Mesenteric fat pad (tissue), 1 donor: ENCODE results near the gene SPRR2A. TPM values are rescaled to one million over a fixed set of nuclear protein-coding genes. Genes with fewer than 3 reads are reported as not detected.
"Not testable (repeated sequence)": the region's sequence is repeated elsewhere in the genome, so short reads cannot be mapped to it uniquely, and the experiment has no call there.

ENCODE experiments used
- DNase-seq: peaks from one replicate; pipeline ENCODE4 v3.0.0-alpha.2; 2020; ENCODE audit warnings: low spot score
- long read RNA-seq: library from polyadenylated mRNA; unstranded; transcript quantifications from one replicate; pipeline ENCODE4 v2.0.0, GENCODE V29; 2020
- total RNA-seq: library from RNA; stranded (reverse); fragmentation: NEBNext Ultra II Directional; extraction: Animal tissue kit (Norgen Biotek cat#: 25700); gene quantifications from one replicate; pipeline ENCODE4 v1.2.1, GENCODE V29; 2021
- donor health status: DM: yes; HTN: yes; CAD: no.

The SPRR2A gene
- not detected for total RNA-seq
- long read RNA-seq = 0 reads

DNA sequence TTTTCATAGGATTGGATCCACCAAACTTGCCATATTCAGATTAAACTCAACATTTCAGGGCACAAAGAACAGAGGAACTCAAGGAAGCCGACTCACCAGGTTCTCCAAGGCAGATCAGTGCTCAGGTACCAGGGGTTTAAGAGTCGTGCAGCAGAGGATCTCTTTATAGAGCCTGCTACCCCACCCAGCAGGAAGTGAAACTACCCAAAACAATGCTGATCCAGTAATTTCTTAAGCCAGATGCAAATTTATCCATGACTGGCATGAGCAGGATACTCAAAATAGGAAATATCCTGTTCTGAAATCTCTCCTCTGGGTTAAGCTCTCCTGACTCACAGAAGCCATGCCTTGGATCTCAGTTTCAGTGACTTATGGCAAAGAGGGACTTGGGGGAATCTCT is at the start of gene SPRR2A:
TSS of gene SPRR2A (minus strand) at position 138 of the 400 bp plus-strand sequence. CDS start 777 bp downstream, outside the sequence.
- no peak for DNase-seq

DNA sequence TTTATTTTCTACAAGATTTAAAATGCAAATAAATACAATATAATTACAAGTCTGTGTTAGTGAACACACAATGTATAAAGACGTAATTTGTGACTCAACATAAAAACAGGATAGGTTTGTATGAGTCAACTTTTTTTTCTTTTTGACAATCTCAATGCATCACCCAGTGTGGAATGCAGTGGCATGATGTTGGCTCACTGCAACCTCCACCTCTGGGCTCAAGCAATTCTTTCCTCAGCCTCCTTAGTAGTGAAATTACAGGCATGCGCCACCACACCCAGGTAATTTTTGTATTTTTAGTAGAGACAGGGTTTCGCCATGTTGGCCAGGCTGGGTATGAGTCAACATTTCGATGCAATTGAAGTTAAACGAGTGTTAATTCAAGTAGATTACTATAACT is 42.9 kb upstream of the SPRR2A start:
- no peak for DNase-seq

DNA sequence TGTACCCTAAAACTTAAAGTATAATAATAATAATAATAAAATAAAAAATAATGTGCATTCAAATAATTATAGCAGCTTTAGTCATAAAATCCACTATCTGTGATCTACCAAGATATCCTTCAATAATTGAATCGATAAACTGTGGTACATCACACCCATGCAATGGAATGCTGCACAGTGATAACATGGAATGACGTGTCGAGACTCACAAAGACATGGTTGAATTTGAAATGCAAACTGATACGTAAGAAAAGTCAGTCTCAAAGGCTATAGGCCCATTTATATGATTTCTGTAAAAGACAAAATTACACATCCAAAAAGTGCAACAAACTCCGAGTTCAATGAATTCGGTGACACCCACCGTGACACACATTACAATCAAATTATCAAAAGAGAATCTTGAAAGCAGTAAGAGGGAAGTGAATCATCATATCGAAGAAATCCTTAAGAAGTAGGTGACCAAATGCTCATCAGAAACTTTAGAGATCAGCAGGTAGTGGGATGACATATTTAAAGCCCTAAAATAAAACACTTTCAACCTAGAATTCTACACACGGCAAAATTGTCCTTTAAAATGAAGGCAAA is 42.2 kb upstream of the SPRR2A start:
- DNase-seq = no peak

DNA sequence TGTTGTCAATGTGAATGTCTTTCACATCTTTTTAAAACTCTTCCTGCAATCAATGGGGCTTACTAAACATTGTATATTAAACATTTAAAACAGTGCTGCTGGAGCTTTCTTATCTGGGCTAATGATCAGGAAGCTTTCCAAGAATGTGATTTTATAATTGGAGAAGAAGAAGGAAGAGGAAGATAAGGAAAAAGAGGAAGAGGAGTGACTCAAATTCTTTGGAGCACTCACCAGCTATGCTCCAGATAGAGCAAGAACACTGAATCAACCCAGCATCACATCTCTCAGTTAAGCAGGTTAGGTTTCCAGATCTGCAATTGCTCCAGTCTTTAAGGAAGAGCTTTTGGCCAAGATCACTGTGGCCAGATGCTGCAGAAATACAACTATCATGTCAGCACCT is 38.5 kb upstream of the SPRR2A start:
- no peak for DNase-seq

DNA sequence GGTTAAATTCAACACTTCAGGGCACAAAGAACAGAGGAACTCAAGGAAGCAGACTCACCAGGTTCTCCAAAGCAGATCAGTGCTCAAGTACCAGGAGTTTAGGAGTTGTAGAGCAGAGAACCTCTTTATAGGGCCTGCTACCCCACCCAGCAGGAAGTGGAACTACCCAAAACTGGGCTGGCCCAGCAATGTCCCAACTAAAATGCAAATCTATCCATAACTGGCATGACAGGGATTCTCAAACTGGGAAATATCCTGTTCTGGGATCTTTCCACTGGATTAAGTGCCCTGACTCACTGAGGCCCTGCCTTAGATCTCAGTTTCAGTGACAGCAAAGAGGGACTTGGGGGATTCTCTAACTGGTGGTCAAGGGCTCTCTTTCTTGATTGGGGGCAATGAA is 37.1 kb upstream of the SPRR2A start, which contains the start of gene SPRR2E:
TSS of gene SPRR2E (minus strand) at position 101 of the 400 bp plus-strand sequence. CDS start 775 bp downstream, outside the sequence.
- no peak for DNase-seq

DNA sequence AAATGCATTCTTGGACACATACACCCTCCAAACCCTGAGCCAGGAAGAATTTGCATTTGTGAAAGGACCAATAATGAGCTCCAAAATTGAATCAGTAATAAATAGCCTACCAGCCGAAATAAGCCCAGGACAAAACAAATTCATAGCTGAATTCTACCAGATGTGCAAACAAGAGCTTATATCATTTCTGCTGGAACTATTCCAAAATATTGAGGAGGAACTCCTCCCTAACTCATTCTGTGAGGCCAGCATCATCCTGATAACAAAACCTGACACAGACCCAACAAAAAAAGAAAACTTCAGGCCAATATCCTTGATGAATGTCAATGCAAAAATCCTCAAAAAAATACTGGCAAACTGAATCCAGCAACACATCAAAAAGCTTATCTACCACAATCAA is 30.3 kb upstream of the SPRR2A start:
- no peak for DNase-seq

DNA sequence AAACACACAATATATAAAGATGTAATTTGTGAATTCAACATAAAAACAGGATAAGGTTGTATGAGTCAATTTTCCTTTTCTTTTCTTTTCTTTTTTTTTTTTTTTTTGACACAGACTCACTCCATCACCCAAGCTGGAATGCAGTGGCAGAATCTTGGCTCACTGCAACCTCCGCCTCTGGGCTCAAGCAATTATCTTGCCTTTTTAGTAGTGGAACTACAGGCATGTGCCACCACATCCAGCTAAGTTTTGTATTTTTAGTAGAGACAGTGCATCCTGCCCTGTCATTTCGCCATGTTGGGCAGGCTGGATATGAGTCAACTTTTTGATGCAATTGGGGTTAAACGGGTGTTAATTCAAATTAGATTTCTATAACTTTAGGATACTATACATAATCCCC is 24.4 kb upstream of the SPRR2A start:
- no peak for DNase-seq

DNA sequence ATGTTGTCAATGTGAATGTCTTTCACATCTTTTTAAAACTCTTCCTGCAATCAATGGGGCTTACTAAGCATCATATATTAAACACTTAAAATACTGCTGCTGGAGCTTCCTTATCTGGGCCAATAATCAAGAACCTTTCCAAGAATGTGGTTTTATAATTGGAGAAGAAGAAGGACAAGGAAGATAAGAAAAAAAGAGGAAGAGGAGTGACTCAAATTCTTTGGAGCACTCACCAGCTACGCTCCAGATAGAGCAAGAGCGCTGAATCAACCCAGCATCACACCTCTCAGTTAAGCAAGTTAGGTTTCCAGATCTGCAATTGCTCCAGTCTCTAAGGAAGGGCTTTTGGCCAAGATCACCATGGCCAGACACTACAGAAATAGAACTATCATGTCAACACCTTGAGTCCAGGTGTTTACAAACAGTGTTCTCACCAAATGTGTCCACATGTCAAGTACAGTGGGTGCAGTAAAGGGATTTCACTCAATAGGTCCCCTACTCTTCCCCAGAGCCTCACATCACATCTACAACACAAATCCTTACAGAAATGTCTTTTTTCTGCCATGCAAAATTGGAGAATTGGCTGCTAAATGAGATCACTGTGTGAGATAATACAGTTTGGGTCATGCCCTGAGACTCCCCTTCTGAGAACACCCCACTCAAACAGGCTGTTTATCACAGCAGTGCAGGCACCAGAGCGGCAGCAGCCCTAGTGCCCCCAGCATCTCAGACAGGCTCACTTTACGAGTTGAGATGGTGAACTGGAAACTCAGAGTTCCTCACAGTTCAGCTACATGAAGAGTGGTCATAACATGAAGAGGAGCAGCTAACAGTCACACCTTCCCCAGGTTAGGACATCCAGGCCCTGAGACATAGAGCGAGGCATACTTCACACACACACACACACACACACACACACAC is 15.8 kb upstream of the SPRR2A start:
- DNase-seq = no peak

DNA sequence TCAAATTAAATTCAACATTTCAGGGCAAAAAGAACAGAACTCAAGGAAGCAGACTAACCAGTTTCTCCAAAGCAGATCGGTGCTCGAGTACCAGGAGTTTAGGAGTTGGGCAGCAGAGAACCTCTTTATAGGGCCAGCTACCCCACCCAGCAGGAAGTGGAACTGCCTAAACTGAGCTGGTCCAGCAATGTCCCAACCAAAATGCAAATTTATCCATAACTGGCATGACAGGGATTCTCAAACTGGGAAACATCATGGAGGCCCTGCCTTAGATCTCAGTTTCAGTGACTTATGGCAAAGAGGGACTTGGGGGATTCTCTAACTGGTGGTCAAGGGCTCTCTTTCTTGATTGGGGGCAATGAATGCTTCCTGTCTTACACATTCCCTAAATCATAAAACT is 14.2 kb upstream of the SPRR2A start, which contains the start of gene SPRR2B:
TSS of gene SPRR2B (minus strand) at position 101 of the 400 bp plus-strand sequence. CDS start 772 bp downstream, outside the sequence.
- no peak for DNase-seq

DNA sequence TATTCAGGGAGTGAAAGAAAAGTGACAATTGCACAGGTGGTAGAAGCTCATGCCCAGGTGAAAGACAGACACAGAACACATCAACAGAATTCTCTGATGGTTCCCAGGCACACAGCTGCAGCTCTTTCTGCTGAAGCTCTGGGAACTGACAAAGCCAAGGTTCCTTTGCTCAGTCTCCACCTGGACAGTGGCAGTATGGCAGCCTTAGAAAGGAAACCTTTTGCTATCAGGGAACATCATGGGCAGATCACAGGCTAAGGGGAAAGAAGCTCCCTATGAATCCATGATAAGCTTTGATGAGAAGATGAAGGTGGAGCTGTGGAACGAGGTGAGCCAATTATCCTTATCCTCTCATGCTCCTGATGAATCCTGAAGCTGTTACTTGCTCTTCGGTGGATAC is 12.9 kb upstream of the SPRR2A start:
- no peak for DNase-seq

DNA sequence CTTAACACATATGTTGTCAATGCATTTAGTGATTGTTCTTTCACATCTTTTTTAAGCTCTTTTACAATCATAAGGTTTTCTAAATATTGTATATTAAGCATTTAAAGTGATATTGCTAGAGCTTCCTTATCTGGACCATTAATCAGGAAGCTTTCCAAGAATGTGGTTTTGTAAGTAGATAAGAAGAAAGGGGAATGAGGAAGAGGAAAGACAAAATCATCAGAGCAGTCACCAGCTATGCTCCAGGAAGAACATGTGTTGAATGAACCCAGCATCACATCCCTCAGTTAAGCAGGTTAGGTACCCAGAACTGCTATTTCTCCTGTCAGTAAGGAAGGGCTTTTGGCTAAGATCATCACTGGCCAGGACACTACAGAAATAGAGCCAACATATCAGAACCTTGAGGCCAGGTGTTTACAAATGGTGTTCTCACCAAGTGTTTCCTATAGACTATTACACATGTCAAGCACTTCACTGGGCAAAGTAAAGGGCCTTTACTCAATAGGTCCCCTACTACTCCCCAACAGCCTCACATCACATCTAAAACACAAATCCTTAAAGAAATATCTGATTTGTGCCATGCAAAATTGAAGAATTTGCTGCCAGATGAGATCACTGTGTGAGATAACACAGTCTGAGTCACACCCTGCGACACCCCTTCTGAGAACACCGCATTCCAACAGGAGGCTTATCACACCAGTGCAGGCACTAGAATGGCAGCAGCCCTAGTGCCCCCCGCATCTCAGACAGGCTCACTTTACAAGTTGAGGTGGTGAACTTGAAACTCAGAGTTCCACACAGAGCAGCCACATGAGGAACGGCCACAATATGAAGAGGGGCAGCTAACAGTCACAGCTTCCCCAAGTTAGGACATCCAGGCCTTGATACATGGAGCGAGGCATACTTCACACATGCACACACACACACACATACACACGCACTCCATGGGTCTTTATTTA is 1.8 kb upstream of the SPRR2A start:
- no peak for DNase-seq

DNA sequence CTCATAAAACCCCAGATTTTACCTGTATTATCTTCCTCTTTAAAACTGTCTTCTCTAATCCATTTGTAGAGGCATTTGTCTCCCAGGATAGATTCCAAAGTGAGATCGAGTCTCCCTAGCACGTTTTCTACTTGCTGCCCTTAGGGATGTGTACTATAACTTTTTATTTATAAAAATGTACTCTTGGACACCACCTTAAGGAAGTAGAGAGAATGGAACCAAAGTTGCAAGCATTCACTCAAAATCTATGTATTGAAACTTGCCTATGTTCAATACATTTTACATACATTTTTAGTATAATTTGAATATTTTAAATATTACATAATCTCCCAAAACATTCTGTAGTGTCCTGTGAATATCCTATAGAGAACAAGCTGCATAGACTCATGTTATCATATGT is 842 bp upstream of the SPRR2A start:
- no peak for DNase-seq

DNA sequence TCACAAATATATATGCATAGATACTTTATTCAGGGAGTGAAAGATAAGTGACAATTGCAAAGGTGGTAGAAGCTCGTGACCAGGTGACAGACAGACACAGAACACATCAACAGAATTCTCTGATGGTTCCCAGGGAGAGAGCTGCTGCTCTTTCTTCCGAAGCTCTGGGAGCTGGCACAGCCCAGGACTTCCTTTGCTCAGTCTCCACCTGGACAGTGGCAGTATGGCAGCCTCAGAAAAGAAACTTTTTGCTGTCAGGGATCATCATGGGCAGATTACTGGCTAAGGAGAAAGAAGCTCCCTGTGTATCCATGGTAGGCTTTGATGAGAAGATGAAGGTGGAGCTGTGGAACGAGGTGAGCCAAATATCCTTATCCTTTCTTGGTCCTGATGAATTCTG is 1.2 kb downstream of the SPRR2A start:
- DNase-seq = not testable (repeated sequence)

DNA sequence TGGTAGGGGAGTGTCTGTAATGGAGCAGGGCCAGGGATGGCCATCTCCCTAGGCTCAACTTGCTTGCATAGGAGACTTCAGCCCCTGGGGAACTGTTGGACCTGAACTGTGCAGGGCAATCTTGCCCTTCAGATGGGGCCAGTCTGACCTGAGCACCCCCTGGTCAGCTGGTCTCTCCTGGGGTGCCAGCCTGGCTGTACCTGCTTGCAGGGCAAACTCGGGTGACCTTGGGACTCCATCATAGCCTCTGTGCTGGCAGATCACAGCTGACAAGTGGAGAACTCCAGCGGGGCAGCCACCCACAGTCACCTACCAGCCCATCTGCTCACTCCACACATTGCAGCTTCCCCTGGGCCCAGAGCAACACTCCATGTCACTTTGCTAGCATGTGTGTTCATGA is 8.1 kb downstream of the SPRR2A start:
- DNase-seq = no peak

DNA sequence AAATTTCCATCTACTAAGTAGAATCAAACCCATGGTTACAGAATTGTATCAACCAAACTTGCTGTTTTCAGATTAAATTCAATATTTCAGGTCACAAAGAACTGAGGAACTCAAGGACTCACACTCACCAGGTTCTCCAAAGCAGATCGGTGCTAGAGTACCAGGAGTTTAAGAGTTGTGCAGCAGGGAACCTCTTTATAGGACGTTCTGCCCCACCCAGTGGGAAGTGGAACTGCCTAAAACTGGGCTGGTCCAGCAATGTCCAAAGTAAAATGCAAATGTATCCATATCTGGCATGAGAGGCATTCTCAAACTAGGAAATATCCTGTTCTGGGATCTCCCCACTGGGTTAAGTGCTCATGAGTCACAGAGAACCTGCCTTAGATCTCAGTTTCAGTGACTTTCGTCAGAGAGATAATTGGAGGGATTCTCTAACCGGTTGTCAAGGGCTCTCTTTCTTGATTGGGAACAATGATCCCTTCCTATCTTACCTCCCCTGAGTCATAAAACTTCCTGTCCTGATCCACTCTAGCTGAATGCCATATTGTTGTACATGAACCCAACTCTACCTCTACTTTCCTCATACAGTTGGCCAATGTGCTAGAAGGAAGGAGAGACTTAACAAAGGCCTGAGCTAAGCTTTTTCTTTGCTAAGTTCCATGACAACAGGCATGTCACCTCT is 16.2 kb downstream of the SPRR2A start, which contains the start of gene SPRR2D:
TSS of gene SPRR2D (minus strand) at position 171 of the 682 bp plus-strand sequence. CDS start 774 bp downstream, outside the sequence.
- DNase-seq = no peak

DNA sequence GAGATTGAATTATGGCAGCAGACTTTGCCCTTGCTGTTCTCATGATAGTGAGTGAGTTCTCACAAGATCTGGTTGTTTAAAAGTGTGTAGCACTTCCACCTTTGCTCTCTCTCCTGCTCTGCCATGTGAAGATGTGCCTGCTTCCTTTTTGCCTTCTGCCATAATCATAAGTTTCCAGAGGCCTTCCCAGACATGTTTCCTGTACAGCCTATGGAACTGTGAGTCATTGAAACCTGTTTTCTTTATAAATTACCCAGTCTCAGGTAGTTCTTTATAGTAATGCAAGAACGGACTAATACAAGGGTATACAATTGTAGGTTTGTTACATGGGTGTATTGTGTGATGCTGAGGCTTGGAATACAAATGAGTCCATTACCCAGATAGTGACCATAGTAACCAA is 22.1 kb downstream of the SPRR2A start:
- no peak for DNase-seq

DNA sequence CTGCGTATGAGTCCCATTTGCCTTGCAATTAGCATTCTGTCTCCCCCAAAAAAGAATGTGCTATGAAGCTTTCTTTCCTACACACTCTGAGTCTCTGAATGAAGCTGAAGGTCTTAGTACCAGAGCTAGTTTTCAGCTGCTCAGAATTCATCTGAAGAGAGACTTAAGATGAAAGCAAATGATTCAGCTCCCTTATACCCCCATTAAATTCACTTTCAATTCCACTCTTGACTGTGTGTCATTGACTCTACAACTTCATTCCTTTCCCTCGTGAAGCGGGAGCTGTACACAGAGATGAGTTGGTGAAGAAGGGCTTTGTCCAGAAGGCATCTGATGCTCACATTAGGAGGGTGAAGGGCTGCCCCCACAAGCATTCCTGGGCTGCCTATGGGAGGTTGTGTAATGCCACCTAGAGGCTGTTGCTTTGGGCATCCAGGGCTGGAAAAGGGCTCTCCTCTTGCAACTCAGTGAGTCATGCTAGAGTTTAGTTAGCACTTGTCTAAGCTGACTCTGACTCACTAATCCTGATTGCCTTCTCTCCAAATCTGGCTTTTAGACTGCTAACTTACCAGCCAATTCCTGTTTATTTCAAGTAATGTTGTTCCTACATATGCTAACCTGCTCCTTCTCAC is 24.5 kb downstream of the SPRR2A start:
- DNase-seq = no peak

DNA sequence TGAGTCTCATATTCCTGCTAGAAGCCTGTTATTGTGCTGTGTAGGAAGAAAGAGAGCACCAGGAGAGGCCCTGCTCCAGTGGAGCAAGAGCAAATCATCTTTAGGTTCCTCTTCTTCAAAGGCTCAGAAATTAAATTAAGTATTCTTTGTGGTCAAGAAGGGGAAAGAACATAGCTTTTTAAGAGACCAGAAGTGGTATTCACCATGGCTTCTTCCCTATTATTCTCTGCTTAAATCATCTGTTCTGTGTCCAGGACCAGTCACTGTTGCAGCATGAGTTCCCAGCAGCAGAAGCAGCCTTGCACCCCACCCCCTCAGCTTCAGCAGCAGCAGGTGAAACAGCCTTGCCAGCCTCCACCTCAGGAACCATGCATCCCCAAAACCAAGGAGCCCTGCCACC is 25.2 kb downstream of the SPRR2A start:
- no peak for DNase-seq

DNA sequence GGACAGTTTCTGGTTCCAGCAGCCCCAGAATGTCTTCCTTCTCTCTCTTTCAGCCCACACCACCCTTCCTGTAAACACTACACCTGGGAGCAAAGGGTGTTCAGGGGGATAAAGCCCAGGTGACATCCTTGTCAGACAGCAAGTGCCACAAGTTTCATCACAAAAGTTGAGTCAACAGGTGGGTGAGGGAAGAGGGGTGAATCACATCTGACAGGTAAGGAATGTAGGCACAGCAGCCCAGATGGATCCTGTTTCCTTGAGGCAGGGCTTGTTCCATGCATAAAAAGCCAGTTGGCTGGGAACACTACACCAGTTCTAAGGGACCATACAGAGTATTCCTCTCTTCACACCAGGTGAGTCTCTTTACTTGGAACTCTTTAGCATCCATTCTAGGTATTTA is 26.4 kb downstream of the SPRR2A start, which contains the start of gene SPRR1B:
TSS of gene SPRR1B (plus strand) at position 309 of the 400 bp plus-strand sequence. CDS start 1,143 bp downstream, outside the sequence.
- DNase-seq = no peak

DNA sequence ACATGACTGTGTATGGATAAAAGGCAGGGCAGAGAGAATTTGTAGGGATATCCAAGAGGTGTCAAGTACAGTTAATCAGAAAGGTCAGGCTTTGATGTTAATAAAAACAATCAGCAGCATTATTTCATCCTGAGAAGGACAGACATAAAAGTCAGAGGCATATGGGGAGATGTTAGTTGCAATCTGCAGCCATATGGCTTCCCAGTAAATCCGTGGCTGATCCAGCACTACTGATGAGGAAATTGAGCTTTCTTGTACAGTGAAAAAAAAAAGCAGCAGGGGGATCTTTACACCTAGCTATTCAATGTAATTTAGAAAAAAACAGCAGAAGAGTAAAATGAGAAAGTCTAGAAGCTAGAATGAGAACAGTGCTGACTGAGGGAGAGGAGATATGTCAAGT is 28.5 kb downstream of the SPRR2A start:
- no peak for DNase-seq
